ENCODE data around the gene NAA25. TPM values are rescaled to one million over a fixed set of nuclear protein-coding genes. Genes with fewer than 3 reads are reported as not detected.

Gene NAA25
- total RNA-seq (2012; rRNA removed), result 25.5 and 28.3 TPM in 2 replicates
- 7.3 and 10.3 TPM in 2 replicates for polyA plus RNA-seq (2012; rRNA removed)
- 0.95 and 1.2 TPM in 2 replicates for polyA plus RNA-seq (2012; cell fraction: cytosol; rRNA removed)
- 3.6 and 17.7 TPM in 2 replicates for polyA plus RNA-seq (2012; cell fraction: nucleus; rRNA removed; ENCODE audit: low replicate concordance)
- percentile 89 among the genes with signal in this experiment for Bru-seq, nascent RNA
- percentile 91 among the genes with signal in this experiment for BruChase-seq, experiment 1, labeled RNA remaining after a 6-hour chase
- BruChase-seq, experiment 2, labeled RNA remaining after a 2-hour chase, result percentile 87 among the genes with signal in this experiment
- long read RNA-seq, partial matches to known transcripts, result 25 of 33 reads
- long read RNA-seq, other reads (novel, unspliced or antisense), result 8 of 33 reads

DNA sequence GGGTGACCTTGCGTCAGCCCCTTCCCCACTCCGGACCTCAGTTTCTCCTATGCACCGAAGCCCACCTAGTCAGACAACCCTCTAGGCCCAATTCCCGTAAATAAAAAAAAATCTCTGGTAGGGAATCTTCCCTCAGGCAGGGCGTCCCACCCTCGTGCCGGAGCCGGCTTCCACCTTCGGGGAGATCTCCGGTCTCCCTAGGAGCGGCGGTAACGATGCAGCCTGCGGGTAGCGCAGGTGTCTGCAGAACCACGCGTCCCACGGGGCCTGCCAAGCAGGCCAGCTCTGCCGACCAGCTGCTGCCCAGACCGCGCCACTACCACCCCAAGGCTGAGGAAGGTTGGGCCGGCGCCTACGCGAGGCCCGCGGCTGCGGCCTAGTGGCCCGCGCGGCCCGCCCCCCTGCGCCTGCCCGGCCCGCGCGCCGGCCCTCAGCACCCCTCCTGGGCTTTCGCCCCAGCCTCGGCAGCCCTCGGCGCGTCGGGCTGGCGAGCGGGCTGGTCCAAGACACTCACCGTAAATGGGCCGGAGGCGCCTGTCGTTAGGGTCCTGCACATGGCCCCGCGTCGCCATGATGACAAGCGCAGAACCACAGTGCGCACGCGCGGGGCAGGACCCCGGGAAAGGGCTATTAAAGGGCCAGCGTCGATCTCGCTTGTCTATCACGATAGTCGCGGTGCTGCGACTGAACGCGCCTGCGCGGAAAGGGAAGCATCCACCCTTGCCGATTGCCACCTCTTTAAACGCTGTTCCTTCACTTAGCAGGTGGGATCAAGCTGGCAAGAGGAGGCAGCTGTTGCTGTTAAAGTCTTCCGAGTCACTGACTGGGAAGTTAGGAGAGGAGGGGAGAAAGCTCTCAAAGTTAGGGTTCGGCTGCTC, at the start of gene NAA25:
NAA25 (minus strand) TSS at position 582 of the 878 bp plus-strand sequence; CDS start at position 572, 10 bp downstream.
- H3K18ac ChIP-seq (ENCODE audit: low read depth, low read length), result peak within 1 kb of the TSS; percentile 87
- CTCF ChIA-PET, result no interaction called here
- in situ Hi-C loops (cut with MboI; ENCODE audit: low sequenced_read_pairs) (no loop called here), dilution Hi-C loops (cut with HindIII; ENCODE audit: low sequenced_read_pairs, unreplicated experiment) (no loop called here), intact Hi-C loops (cut with micrococcal nuclease) (loop anchor here (2.0 to 10.0 kb wide), 2 partner anchors 14 to 276 kb away; partner anchors contain the start of gene HECTD4)
- peak within 1 kb of the TSS; percentile 93 for H2AK9ac ChIP-seq (replicated peaks; ENCODE audit: low read depth, low read length, poor library complexity)
- H2AFZ ChIP-seq (replicated peaks; ENCODE audit: low read length, poor library complexity), result peak within 1 kb of the TSS; percentile 94
- H2BK15ac ChIP-seq (ENCODE audit: low read depth, low read length), result peak within 1 kb of the TSS; percentile 97
- peak within 1 kb of the TSS; percentile 88 for H2BK120ac ChIP-seq (ENCODE audit: low read depth, low read length)
- H4K8ac ChIP-seq (ENCODE audit: low read depth in 2 of 2, low read length in 2 of 2), result peak within 1 kb of the TSS; percentile 94 to 96
- peak within 1 kb of the TSS; percentile 98 for H3K4ac ChIP-seq (ENCODE audit: low read depth, low read length)
- H4K5ac ChIP-seq (ENCODE audit: low read depth, low read length), result peak within 1 kb of the TSS; percentile 90
- H3K9me1 ChIP-seq (ENCODE audit: insufficient read depth, low read length), result peaks cover 19% of the 10 kb centered on the region
- peak within 1 kb of the TSS; percentile 80 for H3K23ac ChIP-seq (ENCODE audit: low read depth, low read length)
- H3K9ac ChIP-seq (ENCODE audit: low read depth, low read length), result peak within 1 kb of the TSS; percentile 99
- H3K4me1 ChIP-seq (ENCODE audit: control insufficient read depth, insufficient read depth, low read length), result peaks cover 19% of the 10 kb centered on the region
- POLR2A ChIA-PET (ENCODE audit: unreplicated experiment), result interaction anchor here (1.5 kb wide), 1 partner anchor 17 kb away, joined by 3 read pairs; the partner anchor contains the start of gene TRAFD1
- peak; percentile 79 for DNase-seq
- peak within 1 kb of the TSS; percentile 99 for H2AK5ac ChIP-seq (ENCODE audit: low read depth, low read length)
- peak within 1 kb of the TSS; percentile 98 for H2BK5ac ChIP-seq (ENCODE audit: low read depth, low read length, poor library complexity, severe bottlenecking)
- peak; percentile 85 for ATAC-seq (ENCODE audit: low read depth)
- H3K36me3 ChIP-seq (ENCODE audit: control insufficient read depth, insufficient read depth, low read length), result no peaks in the 10 kb centered on the region; the same call in 1 of the 2 replicates
- H4K20me1 ChIP-seq (ENCODE audit: insufficient read depth, low read length), result peaks cover 25% of the 10 kb centered on the region
- no peaks in the 10 kb centered on the region for H3K9me3 ChIP-seq (ENCODE audit: control insufficient read depth, insufficient read depth, low read length)
- no peaks in the 10 kb centered on the region for H3K27me3 ChIP-seq (ENCODE audit: control insufficient read depth, insufficient read depth, low read length)
- H4K91ac ChIP-seq (ENCODE audit: insufficient read depth, low read depth, low read length), result peak within 1 kb of the TSS; percentile 98
- peak within 1 kb of the TSS; percentile 99 for H3K27ac ChIP-seq (ENCODE audit: insufficient read depth, low read length)
- TF ChIP-seq BHLHE40 (IDR thresholded peaks at IDR 0.05; ENCODE audit: low read depth, low read length) (no peak), RFX5 (IDR thresholded peaks at IDR 0.05; ENCODE audit: low read depth, low read length) (no peak), MXI1 (IDR thresholded peaks at IDR 0.05; ENCODE audit: borderline replicate concordance, low read depth, low read length) (peak; percentile 98), FOS (IDR thresholded peaks at IDR 0.05; ENCODE audit: low read depth, low read length) (no peak), MAFK (IDR thresholded peaks at IDR 0.05; ENCODE audit: low read depth, low read length) (no peak), SMC3 (IDR thresholded peaks at IDR 0.05; ENCODE audit: low read depth, low read length) (no peak), CHD1 (IDR thresholded peaks at IDR 0.05; ENCODE audit: low read depth, low read length) (0 out of 2 replicates have a peak, but pooled peaks have one; percentile 16), POLR2A (IDR thresholded peaks at IDR 0.05; ENCODE audit: low read depth, low read length) (peak; percentile 58; the same call in 1 of the 2 replicates), CEBPB (IDR thresholded peaks at IDR 0.05; ENCODE audit: low read depth, low read length) (no peak), RCOR1 (IDR thresholded peaks at IDR 0.05; ENCODE audit: insufficient replicate concordance, low read length) (no peak)
- TF ChIP-seq, protein P1, sequence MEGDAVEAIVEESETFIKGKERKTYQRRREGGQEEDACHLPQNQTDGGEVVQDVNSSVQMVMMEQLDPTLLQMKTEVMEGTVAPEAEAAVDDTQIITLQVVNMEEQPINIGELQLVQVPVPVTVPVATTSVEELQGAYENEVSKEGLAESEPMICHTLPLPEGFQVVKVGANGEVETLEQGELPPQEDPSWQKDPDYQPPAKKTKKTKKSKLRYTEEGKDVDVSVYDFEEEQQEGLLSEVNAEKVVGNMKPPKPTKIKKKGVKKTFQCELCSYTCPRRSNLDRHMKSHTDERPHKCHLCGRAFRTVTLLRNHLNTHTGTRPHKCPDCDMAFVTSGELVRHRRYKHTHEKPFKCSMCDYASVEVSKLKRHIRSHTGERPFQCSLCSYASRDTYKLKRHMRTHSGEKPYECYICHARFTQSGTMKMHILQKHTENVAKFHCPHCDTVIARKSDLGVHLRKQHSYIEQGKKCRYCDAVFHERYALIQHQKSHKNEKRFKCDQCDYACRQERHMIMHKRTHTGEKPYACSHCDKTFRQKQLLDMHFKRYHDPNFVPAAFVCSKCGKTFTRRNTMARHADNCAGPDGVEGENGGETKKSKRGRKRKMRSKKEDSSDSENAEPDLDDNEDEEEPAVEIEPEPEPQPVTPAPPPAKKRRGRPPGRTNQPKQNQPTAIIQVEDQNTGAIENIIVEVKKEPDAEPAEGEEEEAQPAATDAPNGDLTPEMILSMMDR (conservative IDR thresholded peaks at IDR 0.05; ENCODE audit: low read depth, low read length), result no peak
- TF ChIP-seq, protein P2, sequence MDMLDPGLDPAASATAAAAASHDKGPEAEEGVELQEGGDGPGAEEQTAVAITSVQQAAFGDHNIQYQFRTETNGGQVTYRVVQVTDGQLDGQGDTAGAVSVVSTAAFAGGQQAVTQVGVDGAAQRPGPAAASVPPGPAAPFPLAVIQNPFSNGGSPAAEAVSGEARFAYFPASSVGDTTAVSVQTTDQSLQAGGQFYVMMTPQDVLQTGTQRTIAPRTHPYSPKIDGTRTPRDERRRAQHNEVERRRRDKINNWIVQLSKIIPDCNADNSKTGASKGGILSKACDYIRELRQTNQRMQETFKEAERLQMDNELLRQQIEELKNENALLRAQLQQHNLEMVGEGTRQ (IDR thresholded peaks at IDR 0.05; ENCODE audit: low read depth, low read length), result no peak
- H3K4me3 ChIP-seq (ENCODE audit: insufficient read depth, low read depth, low read length), result peak within 1 kb of the TSS; percentile 66
- peak within 1 kb of the TSS; percentile 94 for H3K14ac ChIP-seq (replicated peaks; ENCODE audit: low read depth, low read length)
- H2BK20ac ChIP-seq (ENCODE audit: low read depth, low read length), result peak within 1 kb of the TSS; percentile 40
- no TSS peak for BruUV-seq (replicated peaks)
- peaks cover 0 to 29% of the 10 kb centered on the region in 2 experiments; a peak in 3 of 4 replicates for H3K79me1 ChIP-seq (ENCODE audit: low read depth in 1 of 2, low read length in 2 of 2)
- H3K4me2 ChIP-seq (ENCODE audit: low read depth, low read length), result peak within 1 kb of the TSS; percentile 98
- peak within 1 kb of the TSS; percentile 96 for H3K56ac ChIP-seq (ENCODE audit: extremely low read depth, insufficient read depth, low read length)
- 0% methylated on average over 55 of the region's 74 CpGs; no CpG with 5 or more reads in 1 of the 2 experiments for WGBS, 2 experiments (ENCODE audit: extremely low coverage in 2 of 2, insufficient read length in 1 of 2)

Measured in IMR-90 (cell line).